ENCODE measurements around the gene FAM83F. TPM values are rescaled to one million over a fixed set of nuclear protein-coding genes. Genes with fewer than 3 reads are reported as not detected.
A peak's percentile ranks its signal among the peaks of the same experiment; 100 is the strongest.
"Not testable (repeated sequence)": the region's sequence is repeated elsewhere in the genome, so short reads cannot be mapped to it uniquely, and the experiment has no call there.

The FAM83F gene
- total RNA-seq, 2 experiments from 2014 or later = 0.03 to 0.11 TPM

DNA sequence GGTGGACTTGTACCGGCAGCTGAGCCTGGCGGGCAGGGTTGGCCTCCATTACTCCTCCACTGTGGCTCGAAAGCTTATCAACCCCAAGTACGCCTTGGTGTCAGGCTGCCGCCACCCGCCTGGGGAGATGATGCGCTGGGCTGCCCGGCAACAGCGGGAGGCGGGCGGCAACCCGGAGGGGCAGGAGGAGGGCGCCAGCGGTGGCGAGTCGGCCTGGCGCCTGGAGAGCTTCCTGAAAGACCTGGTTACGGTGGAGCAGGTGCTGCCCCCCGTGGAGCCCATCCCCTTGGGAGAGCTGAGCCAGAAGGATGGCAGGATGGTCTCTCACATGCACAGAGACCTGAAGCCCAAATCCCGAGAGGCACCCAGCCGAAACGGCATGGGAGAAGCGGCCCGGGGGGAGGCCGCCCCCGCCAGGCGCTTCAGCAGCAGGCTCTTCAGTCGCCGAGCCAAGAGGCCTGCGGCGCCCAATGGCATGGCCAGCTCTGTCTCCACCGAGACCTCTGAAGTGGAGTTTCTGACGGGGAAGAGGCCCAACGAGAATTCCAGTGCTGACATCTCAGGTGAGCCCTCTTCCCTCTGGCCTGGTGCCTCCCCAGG lies 26.7 kb downstream of the FAM83F start:
- ChIA-PET CTCF (interaction anchor here (0.7 to 1.7 kb wide), 2 partner anchors 79 to 326 kb away, joined by 3 to 4 read pairs; no protein-coding TSS in a partner anchor), POLR2A (no interaction called here)
- no peak for DNase-seq
- H3K9me3 Mint-ChIP-seq (ENCODE audit: insufficient read depth) = no peaks in the 10 kb centered on the region
- no peak for ATAC-seq
- no peaks in the 10 kb centered on the region for H3K36me3 Mint-ChIP-seq (ENCODE audit: low read depth)
- no peak overlapping the region for H3K4me3 Mint-ChIP-seq
- H3K27me3 Mint-ChIP-seq (ENCODE audit: low read depth) = no peaks in the 10 kb centered on the region
- H3K27ac Mint-ChIP-seq = no peak overlapping the region
- peaks cover 13% of the 10 kb centered on the region for H3K4me1 Mint-ChIP-seq (ENCODE audit: low read depth)

DNA sequence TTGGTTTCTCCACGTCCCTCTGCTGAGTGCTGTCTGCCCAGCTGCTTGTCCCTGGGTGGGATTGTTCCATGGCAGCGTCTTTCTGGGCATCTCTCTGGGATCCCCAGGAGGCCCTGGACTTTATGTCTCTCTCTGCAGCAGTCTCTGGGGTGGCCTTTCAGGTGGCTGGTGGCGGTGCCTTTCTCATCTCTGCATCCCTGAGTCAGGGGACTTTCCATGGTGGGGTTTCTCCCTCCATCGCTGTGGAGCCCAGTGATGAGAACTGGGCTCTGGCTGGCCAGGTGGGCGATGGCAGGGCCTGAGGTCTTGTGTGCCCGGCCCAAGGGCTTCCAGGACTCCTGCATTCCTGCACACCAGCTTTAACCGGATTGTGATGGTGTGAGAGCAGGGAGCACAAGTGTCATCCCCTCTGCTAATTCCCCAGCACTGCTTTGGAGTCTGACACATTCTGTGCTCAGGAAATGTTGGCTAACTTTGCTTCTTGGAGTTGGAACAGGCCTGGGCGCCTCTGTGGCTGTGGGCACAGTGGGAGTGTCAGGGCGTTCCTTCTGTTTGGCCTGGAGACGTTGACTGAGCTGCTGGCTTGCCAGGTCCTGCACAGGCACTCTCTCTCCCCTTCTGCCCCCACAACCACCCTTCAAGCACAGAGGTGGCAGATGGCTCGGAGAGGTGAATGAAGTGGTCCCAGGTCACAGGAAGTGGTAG lies 27.9 kb downstream of the FAM83F start:
- ATAC-seq = no peak

DNA sequence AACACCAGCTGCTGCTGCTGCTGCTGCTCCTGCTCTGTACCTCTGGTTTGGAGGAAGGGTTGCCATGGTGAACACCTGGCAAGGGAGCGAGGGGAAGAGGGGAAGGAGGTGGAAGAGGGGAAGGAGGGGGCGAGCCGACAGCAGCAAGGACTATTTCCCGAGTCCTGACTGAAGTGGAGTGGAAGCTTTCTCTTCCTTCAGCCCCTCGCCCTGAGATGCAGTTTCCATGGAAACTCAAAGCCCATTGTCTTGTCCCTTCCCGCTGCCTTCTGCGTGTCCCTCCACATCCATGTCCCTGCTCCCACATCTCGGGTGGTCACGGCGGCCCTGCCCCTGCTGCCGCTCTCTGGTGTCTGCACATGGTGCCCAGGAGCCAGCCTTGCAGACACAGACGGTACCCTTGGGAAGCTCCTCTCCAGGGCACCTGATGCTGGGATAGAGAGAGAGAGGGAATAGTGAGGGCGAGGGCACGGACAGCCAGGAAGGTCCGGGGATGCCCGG lies 28.6 kb downstream of the FAM83F start:
- Mint-ChIP-seq H3K9me3 (ENCODE audit: insufficient read depth) (no peaks in the 10 kb centered on the region), H3K4me3 (no peak overlapping the region), H3K27me3 (ENCODE audit: low read depth) (no peaks in the 10 kb centered on the region), H3K27ac (no peak overlapping the region), H3K4me1 (ENCODE audit: low read depth) (peaks cover 6% of the 10 kb centered on the region), H3K36me3 (ENCODE audit: low read depth) (no peaks in the 10 kb centered on the region)
- POLR2A ChIA-PET = interaction anchor here (0.8 kb wide), 1 partner anchor 21 kb away, joined by 3 read pairs; no protein-coding TSS in a partner anchor
- CTCF ChIA-PET = interaction anchor here (0.6 to 4.9 kb wide), 28 partner anchors 11 to 529 kb away, joined by 3 to 113 read pairs (median 10); no protein-coding TSS in a partner anchor
- ATAC-seq = no peak
- no peak for DNase-seq

More for the DNA sequence above, 27.9 kb downstream of the FAM83F start:
- H3K9me3 Mint-ChIP-seq (ENCODE audit: insufficient read depth) = no peaks in the 10 kb centered on the region
- peaks cover 9% of the 10 kb centered on the region for H3K4me1 Mint-ChIP-seq (ENCODE audit: low read depth)
- ChIA-PET CTCF (interaction anchor here (1.7 to 4.9 kb wide), 5 partner anchors 80 to 486 kb away, joined by 4 to 113 read pairs (median 20); no protein-coding TSS in a partner anchor), POLR2A (interaction anchor here (0.6 to 0.8 kb wide), 2 partner anchors 21 to 141 kb away, joined by 3 to 5 read pairs; no protein-coding TSS in a partner anchor)
- H3K36me3 Mint-ChIP-seq (ENCODE audit: low read depth) = no peaks in the 10 kb centered on the region
- no peak overlapping the region for H3K4me3 Mint-ChIP-seq
- H3K27ac Mint-ChIP-seq = no peak overlapping the region
- no peak for DNase-seq
- H3K27me3 Mint-ChIP-seq (ENCODE audit: low read depth) = no peaks in the 10 kb centered on the region

DNA sequence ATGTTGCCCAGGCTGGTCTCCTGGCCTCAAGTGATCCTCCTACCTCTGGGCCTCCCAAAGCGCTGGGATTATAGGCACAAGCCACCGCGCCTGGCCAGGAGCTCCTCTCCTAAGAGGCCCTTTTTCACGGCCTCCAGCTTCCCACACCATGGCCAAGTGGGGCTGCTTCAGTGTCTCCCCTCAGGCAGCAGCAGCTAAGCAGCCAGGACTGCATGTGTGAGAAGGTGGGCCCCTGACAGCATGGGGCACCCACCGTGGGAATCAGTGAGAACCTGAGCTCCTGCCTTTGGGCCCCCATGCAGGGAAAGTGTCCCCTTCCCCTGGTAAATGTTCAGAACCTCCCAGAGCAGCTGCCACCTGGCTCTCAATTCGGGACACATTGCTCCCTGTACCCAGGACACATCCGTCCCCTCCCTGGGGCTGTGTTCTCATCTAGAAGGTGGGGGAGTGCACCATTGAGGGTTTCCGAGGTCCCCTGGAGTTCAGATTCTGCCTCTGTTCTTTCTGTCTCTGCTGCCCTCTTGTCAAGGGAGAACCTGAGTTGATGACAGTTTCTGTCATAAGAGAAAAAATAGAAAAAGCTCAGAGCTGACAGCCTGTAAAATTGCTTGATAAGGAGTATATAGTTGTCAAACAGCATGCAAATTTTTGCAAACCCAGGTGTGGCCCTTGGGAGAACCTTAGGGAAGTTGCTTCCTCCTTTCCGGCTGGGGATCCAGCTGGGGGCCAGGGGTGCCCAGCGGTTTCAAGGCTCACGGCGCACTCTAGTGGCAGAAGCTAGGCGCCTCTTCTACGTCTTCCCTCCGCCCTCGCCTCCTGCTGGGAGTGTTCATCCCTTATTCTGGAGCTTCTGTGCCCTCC lies 29.7 kb downstream of the FAM83F start:
- ChIA-PET CTCF (interaction anchor here (0.7 to 4.9 kb wide), 85 partner anchors 8 to 534 kb away, joined by 3 to 113 read pairs (median 5); partner anchors contain the start of genes FAM83F and TMA7B), POLR2A (interaction anchor here (0.8 to 1.0 kb wide), 2 partner anchors 82 to 481 kb away, joined by 3 to 5 read pairs; no protein-coding TSS in a partner anchor)
- H3K9me3 Mint-ChIP-seq (ENCODE audit: insufficient read depth) = no peaks in the 10 kb centered on the region
- no peak overlapping the region for H3K4me3 Mint-ChIP-seq
- no peaks in the 10 kb centered on the region for H3K36me3 Mint-ChIP-seq (ENCODE audit: low read depth)
- ATAC-seq = peak; percentile 84
- no peak overlapping the region for H3K27ac Mint-ChIP-seq
- peaks cover 6% of the 10 kb centered on the region for H3K4me1 Mint-ChIP-seq (ENCODE audit: low read depth)
- peak; percentile 74 for DNase-seq
- no peaks in the 10 kb centered on the region for H3K27me3 Mint-ChIP-seq (ENCODE audit: low read depth)

DNA sequence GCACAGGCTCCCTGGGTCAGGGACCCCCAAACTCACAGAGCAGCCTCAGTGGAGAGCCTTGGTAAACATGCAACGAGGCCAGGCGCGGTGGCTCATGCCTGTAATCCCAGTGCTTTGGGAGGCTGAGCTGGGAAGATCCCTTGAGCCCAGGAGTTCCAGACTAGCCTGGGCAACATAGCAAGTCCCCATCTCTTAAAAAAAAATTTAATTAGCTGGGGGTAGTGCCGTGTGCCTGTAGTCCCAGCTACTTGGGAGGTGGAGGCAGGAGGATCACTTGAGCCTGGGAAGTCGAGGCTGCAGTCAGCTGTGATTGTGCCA lies 30.3 kb downstream of the FAM83F start:
- H3K9me3 Mint-ChIP-seq (ENCODE audit: insufficient read depth); H3K27ac Mint-ChIP-seq; H3K36me3 Mint-ChIP-seq (ENCODE audit: low read depth); H3K4me3 Mint-ChIP-seq; DNase-seq; H3K4me1 Mint-ChIP-seq (ENCODE audit: low read depth); ATAC-seq; H3K27me3 Mint-ChIP-seq (ENCODE audit: low read depth): not testable (repeated sequence)
- ChIA-PET POLR2A (interaction anchor here (0.8 to 1.0 kb wide), 2 partner anchors 82 to 482 kb away, joined by 3 to 5 read pairs; no protein-coding TSS in a partner anchor), CTCF (interaction anchor here (0.7 to 4.9 kb wide), 81 partner anchors 9 to 535 kb away, joined by 3 to 113 read pairs (median 5); partner anchors contain the start of genes FAM83F and TMA7B)

DNA sequence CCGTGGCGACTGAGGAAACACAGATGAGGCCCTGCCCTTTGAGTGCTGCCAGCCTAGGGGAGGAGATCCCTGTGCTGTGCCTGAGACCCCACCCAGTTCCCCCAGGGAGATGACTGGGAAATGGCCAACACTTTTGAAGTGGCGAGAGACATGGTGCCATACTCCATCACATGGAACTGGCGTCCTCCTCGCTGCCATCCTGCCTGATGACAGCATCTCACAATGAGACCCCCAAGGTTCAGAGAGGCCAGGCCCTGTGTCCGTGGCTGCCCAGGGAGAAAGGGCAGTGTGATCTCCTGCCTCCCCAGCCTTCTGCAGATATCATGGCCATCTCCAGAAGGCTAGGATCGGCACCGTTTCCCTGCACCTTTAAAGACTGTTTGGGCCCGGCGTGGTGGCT lies 31.1 kb downstream of the FAM83F start:
- H3K36me3 Mint-ChIP-seq (ENCODE audit: low read depth) = no peaks in the 10 kb centered on the region
- ATAC-seq = no peak
- ChIA-PET CTCF (interaction anchor here (0.9 to 4.9 kb wide), 24 partner anchors 8 to 496 kb away, joined by 3 to 113 read pairs (median 8); partner anchors contain the start of gene TMA7B), POLR2A (no interaction called here)
- H3K27me3 Mint-ChIP-seq (ENCODE audit: low read depth) = no peaks in the 10 kb centered on the region
- H3K4me1 Mint-ChIP-seq (ENCODE audit: low read depth) = peaks cover 17% of the 10 kb centered on the region
- H3K27ac Mint-ChIP-seq = no peak overlapping the region
- no peaks in the 10 kb centered on the region for H3K9me3 Mint-ChIP-seq (ENCODE audit: insufficient read depth)
- H3K4me3 Mint-ChIP-seq = no peak overlapping the region
- DNase-seq = no peak

DNA sequence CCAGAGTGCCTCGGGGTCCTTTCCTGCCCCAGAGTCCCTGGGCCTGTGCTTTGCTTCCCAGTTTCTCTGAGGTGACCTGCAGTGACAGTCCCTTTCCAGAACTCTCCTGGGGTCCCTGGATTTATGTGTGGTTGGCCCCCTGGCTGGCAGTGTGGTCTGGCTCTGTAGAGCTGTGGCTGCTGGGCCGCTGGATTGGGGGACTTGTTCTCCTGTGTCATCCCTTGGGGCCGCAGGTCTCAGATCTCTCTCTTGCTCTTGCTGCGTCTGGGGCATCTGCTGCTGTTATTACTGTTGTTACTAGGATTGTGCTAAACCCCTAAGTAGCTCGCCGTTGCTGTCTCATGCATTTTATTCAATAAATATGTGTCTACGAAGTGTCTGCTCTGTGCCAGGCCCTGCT lies 31.9 kb downstream of the FAM83F start:
- no peak for ATAC-seq
- no peak overlapping the region for H3K4me3 Mint-ChIP-seq
- ChIA-PET POLR2A (interaction anchor here (1.0 kb wide), 1 partner anchor 17 kb away, joined by 3 read pairs; no protein-coding TSS in a partner anchor), CTCF (interaction anchor here (2.5 to 4.9 kb wide), 3 partner anchors 17 to 490 kb away, joined by 12 to 113 read pairs (median 14); no protein-coding TSS in a partner anchor)
- H3K4me1 Mint-ChIP-seq (ENCODE audit: low read depth) = peaks cover 25% of the 10 kb centered on the region
- no peak overlapping the region for H3K27ac Mint-ChIP-seq
- H3K9me3 Mint-ChIP-seq (ENCODE audit: insufficient read depth) = no peaks in the 10 kb centered on the region
- DNase-seq = no peak
- no peaks in the 10 kb centered on the region for H3K27me3 Mint-ChIP-seq (ENCODE audit: low read depth)
- H3K36me3 Mint-ChIP-seq (ENCODE audit: low read depth) = no peaks in the 10 kb centered on the region

DNA sequence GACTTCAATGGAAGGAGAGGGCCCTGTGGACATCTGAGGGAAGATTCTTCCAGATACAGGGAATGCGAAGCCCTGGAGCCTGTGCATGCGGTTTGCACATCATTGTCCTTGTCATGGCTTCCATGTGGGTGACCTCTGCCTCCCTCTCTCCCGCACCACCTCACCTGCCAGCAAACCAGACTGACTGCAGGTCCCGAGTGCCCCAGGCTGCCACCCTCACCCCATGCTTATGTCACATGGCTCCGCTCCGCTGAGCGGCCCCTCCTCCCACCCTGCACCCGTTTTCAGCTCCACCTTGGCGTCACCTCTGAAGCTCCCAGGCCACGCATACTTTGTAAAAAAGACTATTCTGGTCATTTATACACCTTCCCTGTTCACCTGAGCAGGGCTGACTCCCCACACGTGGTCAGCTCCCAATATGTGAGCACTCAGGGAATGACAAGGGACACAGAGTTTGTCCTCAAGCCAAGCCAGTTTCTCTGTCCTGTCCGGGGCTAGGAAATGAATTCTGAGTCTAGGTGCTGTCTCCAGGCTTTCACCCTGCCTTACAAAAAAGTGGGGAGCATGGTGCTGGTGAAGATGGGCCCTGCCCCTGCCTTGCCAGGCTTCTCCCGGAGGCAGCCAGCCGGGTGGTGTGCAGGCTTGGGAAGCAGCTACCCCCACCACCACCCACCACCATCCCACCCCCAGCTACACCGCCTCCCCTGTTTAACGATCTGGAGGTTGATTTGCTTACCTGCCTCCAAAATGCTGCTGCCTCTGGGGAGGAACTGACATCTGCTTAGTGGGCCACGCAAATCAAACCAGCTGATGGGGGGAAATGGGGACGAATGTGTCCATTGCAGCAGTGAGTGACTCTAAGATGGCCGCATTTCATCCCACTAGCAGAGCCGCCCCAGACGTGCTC lies 32.7 kb downstream of the FAM83F start:
- peaks cover 30% of the 10 kb centered on the region for H3K4me1 Mint-ChIP-seq (ENCODE audit: low read depth)
- ATAC-seq (no peak), DNase-seq (no peak)
- POLR2A ChIA-PET = interaction anchor here (1.0 kb wide), 1 partner anchor 17 kb away, joined by 3 read pairs; no protein-coding TSS in a partner anchor
- H3K27me3 Mint-ChIP-seq (ENCODE audit: low read depth) = no peaks in the 10 kb centered on the region
- H3K4me3 Mint-ChIP-seq = no peak overlapping the region
- no peaks in the 10 kb centered on the region for H3K36me3 Mint-ChIP-seq (ENCODE audit: low read depth)
- CTCF ChIA-PET = interaction anchor here (1.4 to 4.9 kb wide), 3 partner anchors 321 to 531 kb away, joined by 4 to 113 read pairs (median 12); no protein-coding TSS in a partner anchor
- no peaks in the 10 kb centered on the region for H3K9me3 Mint-ChIP-seq (ENCODE audit: insufficient read depth)
- H3K27ac Mint-ChIP-seq = no peak overlapping the region

DNA sequence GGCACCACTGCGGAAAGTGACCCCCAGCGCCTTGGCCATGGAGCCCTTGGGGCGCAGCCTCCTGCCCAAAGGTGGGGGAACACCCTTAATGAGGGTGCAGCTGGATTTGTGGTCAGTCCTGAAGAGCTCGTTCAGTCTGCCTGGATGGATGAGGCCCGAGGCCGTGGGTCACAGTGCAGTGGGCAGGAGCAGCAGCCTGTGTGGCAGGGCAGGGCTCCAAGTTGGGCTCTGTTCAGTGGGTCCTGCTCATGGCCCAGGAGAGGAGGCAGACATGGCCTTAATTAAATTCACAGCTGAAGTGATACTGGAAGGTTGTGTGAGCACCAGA lies 33.3 kb downstream of the FAM83F start:
- Mint-ChIP-seq H3K27ac (no peak overlapping the region), H3K36me3 (ENCODE audit: low read depth) (no peaks in the 10 kb centered on the region), H3K27me3 (ENCODE audit: low read depth) (no peaks in the 10 kb centered on the region), H3K4me1 (ENCODE audit: low read depth) (peaks cover 30% of the 10 kb centered on the region), H3K4me3 (no peak overlapping the region), H3K9me3 (ENCODE audit: insufficient read depth) (no peaks in the 10 kb centered on the region)
- ATAC-seq (no peak), DNase-seq (no peak)
- ChIA-PET POLR2A (no interaction called here), CTCF (interaction anchor here (1.4 to 3.1 kb wide), 3 partner anchors 12 to 532 kb away, joined by 4 to 12 read pairs (median 6); no protein-coding TSS in a partner anchor)

DNA sequence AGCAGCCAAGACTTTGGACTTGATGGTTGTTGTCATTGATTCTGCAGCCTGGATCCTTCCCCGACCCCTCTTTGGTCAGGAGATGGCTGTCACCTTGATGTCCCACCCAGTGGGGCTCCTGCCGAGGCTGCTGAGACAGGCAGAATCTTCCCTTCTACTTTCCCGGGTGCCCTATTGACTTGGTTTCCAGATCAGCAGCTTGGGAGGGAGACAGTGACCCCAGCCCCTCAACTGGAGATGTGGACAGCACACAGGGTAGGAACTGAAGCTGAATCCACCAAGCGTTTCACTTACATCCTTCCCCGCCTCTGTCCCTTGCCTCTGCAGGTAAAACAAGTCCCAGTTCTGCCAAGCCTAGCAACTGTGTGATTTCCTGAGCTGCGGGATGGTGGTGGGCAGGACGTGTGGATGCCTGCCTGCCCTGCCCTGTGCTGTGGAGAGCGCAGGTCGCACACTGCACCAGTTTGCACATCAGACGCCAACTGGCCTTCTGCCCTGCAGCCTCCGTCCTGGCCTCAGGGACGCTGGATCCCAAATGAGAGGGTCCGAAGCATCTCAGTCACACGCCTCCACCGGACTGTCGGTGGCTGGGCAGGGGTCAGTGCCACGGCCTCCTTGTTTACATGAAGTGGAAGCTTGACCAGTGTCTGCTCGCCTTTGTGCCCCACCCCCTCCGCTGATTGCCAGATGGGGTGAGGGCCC lies 34.6 kb downstream of the FAM83F start:
- ChIA-PET CTCF (interaction anchor here (1.0 to 3.1 kb wide), 4 partner anchors 10 to 533 kb away, joined by 3 to 12 read pairs (median 5); no protein-coding TSS in a partner anchor), POLR2A (interaction anchor here (0.9 to 4.4 kb wide), 2 partner anchors 14 to 148 kb away, joined by 3 to 23 read pairs; partner anchors contain the start of gene TNRC6B)
- no peak for ATAC-seq
- Mint-ChIP-seq H3K27me3 (ENCODE audit: low read depth) (no peaks in the 10 kb centered on the region), H3K4me3 (no peak overlapping the region), H3K36me3 (ENCODE audit: low read depth) (no peaks in the 10 kb centered on the region), H3K9me3 (ENCODE audit: insufficient read depth) (no peaks in the 10 kb centered on the region), H3K4me1 (ENCODE audit: low read depth) (peaks cover 30% of the 10 kb centered on the region), H3K27ac (no peak overlapping the region)
- DNase-seq = no peak
